ENCODE results near the gene DRD2.

DRD2 gene

GRCh38 chr11:113396690-113397089 is 78.5 kb downstream of the DRD2 start:
- no peak for TF ChIP-seq CTCF (IDR thresholded peaks at IDR 0.05; ENCODE audit: control extremely low read depth, extremely low read depth, low read depth, missing control alignments)
- CTCF ChIA-PET: interaction anchor here (4.3 kb wide), 1 partner anchor 11 kb away, joined by 11 read pairs; no protein-coding TSS in a partner anchor
- POLR2A ChIA-PET: no interaction called here
- no peak for DNase-seq (ENCODE audit: extremely low spot score)

GRCh38 chr11:113395782-113396336 is 79.3 kb downstream of the DRD2 start:
- CTCF ChIA-PET: interaction anchor here (0.9 to 4.3 kb wide), 2 partner anchors 10 to 22 kb away, joined by 3 to 11 read pairs; no protein-coding TSS in a partner anchor
- no peak for TF ChIP-seq CTCF (IDR thresholded peaks at IDR 0.05; ENCODE audit: control extremely low read depth, extremely low read depth, low read depth, missing control alignments)
- DNase-seq (ENCODE audit: extremely low spot score): no peak
- POLR2A ChIA-PET: interaction anchor here (0.5 to 0.7 kb wide), 2 partner anchors 57 to 598 kb away, joined by 3 to 7 read pairs; no protein-coding TSS in a partner anchor

- no peak for DNase-seq (ENCODE audit: extremely low spot score)
- ChIA-PET CTCF (interaction anchor here (0.9 to 4.3 kb wide), 2 partner anchors 9 to 22 kb away, joined by 3 to 11 read pairs; no protein-coding TSS in a partner anchor), POLR2A (interaction anchor here (0.6 kb wide), 1 partner anchor 998 kb away, joined by 5 read pairs; no protein-coding TSS in a partner anchor)
- no peak for TF ChIP-seq CTCF (IDR thresholded peaks at IDR 0.05; ENCODE audit: control extremely low read depth, extremely low read depth, low read depth, missing control alignments)
Observed at GRCh38 chr11:113394919-113395318, 80.3 kb downstream of the DRD2 start.

- no peak for TF ChIP-seq CTCF (IDR thresholded peaks at IDR 0.05; ENCODE audit: control extremely low read depth, extremely low read depth, low read depth, missing control alignments)
- CTCF ChIA-PET: interaction anchor here (1.1 to 1.9 kb wide), 3 partner anchors 23 to 135 kb away, joined by 3 to 4 read pairs (median 3); no protein-coding TSS in a partner anchor
- POLR2A ChIA-PET: no interaction called here
- DNase-seq (ENCODE audit: extremely low spot score): no peak
Observed at GRCh38 chr11:113393501-113393985, 81.7 kb downstream of the DRD2 start.

GRCh38 chr11:113392236-113392921 is 82.8 kb downstream of the DRD2 start:
- DNase-seq (ENCODE audit: extremely low spot score): no peak
- POLR2A ChIA-PET: no interaction called here
- TF ChIP-seq CTCF (IDR thresholded peaks at IDR 0.05; ENCODE audit: control extremely low read depth, extremely low read depth, low read depth, missing control alignments): no peak
- CTCF ChIA-PET: interaction anchor here (1.1 to 1.9 kb wide), 2 partner anchors 86 to 136 kb away, joined by 3 to 4 read pairs; no protein-coding TSS in a partner anchor

GRCh38 chr11:113389272-113389671 is 85.9 kb downstream of the DRD2 start:
- no peak for DNase-seq (ENCODE audit: extremely low spot score)
- ChIA-PET CTCF (interaction anchor here (0.9 to 1.6 kb wide), 3 partner anchors 8 to 34 kb away, joined by 3 to 4 read pairs (median 3); no protein-coding TSS in a partner anchor), POLR2A (no interaction called here)
- TF ChIP-seq CTCF (IDR thresholded peaks at IDR 0.05; ENCODE audit: control extremely low read depth, extremely low read depth, low read depth, missing control alignments): no peak
